Duodenal mucosa (tissue), 2 donors: Measurements from ENCODE around the gene ZMYM4.

ENCODE experiments used
- H3K27ac ChIP-seq: one replicate; pipeline ENCODE4 v1.7.0; 2013; ENCODE audit warnings: low read depth, low read length
- H3K27me3 ChIP-seq, 2 donors: one replicate each; pipeline ENCODE4 v1.7.0; 2013; ENCODE audit warnings: low read length in 2 of 2, control low read depth in 1 of 2; ENCODE audit not compliant: insufficient read depth in 2 of 2, control insufficient read depth in 1 of 2
- H3K36me3 ChIP-seq, 2 donors: one replicate each; pipeline ENCODE4 v1.7.0; 2013; ENCODE audit warnings: low read length in 2 of 2, control low read depth in 1 of 2; ENCODE audit not compliant: insufficient read depth in 2 of 2, control insufficient read depth in 1 of 2
- H3K4me1 ChIP-seq, 2 donors: one replicate each; pipeline ENCODE4 v1.7.0; 2013; ENCODE audit warnings: low read length in 2 of 2, control low read depth in 1 of 2; ENCODE audit not compliant: insufficient read depth in 2 of 2, control insufficient read depth in 1 of 2
- H3K4me3 ChIP-seq, 2 donors: one replicate each; pipeline ENCODE4 v1.7.0; 2013; ENCODE audit warnings: low read length in 2 of 2, low read depth in 1 of 2
- H3K9ac ChIP-seq, 2 donors: one replicate each; pipeline ENCODE4 v1.7.0; 2013; ENCODE audit warnings: low read length in 2 of 2, low read depth in 1 of 2
- H3K9me3 ChIP-seq, 2 donors: one replicate each; pipeline ENCODE4 v1.7.0; 2013; ENCODE audit warnings: low read length in 2 of 2, control low read depth in 1 of 2; ENCODE audit not compliant: control insufficient read depth in 1 of 2

ZMYM4 gene

GRCh38 chr1:35443768-35444518 is 175.4 kb downstream of the ZMYM4 start:
- H3K27ac ChIP-seq, result no peak overlapping the region
- H3K9ac ChIP-seq, result no peak overlapping the region
- no peaks in the 10 kb centered on the region for H3K4me1 ChIP-seq
- H3K27me3 ChIP-seq, result no peaks in the 10 kb centered on the region
- H3K9me3 ChIP-seq, result no peaks in the 10 kb centered on the region
- no peak overlapping the region for H3K4me3 ChIP-seq
- H3K36me3 ChIP-seq, result peaks cover 48 to 91% of the 10 kb centered on the region in 2 donors

GRCh38 chr1:35444519-35444774 is 175.9 kb downstream of the ZMYM4 start:
- Histone ChIP-seq H3K4me1 (no peaks in the 10 kb centered on the region), H3K9me3 (no peaks in the 10 kb centered on the region), H3K4me3 (no peak overlapping the region), H3K36me3 (peaks cover 47 to 90% of the 10 kb centered on the region in 2 donors), H3K9ac (no peak overlapping the region), H3K27me3 (no peaks in the 10 kb centered on the region), H3K27ac (no peak overlapping the region)

- Histone ChIP-seq H3K27me3 (no peaks in the 10 kb centered on the region), H3K27ac (no peak overlapping the region), H3K4me1 (peaks cover 3 to 12% of the 10 kb centered on the region in 2 donors), H3K9me3 (no peaks in the 10 kb centered on the region), H3K4me3 (no peak overlapping the region), H3K9ac (no peak overlapping the region), H3K36me3 (peaks cover 35 to 80% of the 10 kb centered on the region in 2 donors)
Observed at GRCh38 chr1:35447278-35447677, 178.8 kb downstream of the ZMYM4 start.

- H3K36me3 ChIP-seq, result peaks cover 31 to 79% of the 10 kb centered on the region in 2 donors
Observed at GRCh38 chr1:35448344-35448801, 179.9 kb downstream of the ZMYM4 start.

GRCh38 chr1:35449334-35450008 is 181.0 kb downstream of the ZMYM4 start:
- no peak overlapping the region for H3K4me3 ChIP-seq
- H3K36me3 ChIP-seq, result peaks cover 31 to 79% of the 10 kb centered on the region in 2 donors
- H3K27me3 ChIP-seq, result no peaks in the 10 kb centered on the region
- H3K9me3 ChIP-seq, result no peaks in the 10 kb centered on the region
- H3K4me1 ChIP-seq, result peaks cover 3 to 15% of the 10 kb centered on the region in 2 donors
- H3K27ac ChIP-seq, result no peak overlapping the region
- no peak overlapping the region for H3K9ac ChIP-seq

More at GRCh38 chr1:35448344-35448801, 179.9 kb downstream of the ZMYM4 start:
- no peak overlapping the region for H3K9ac ChIP-seq
- no peaks in the 10 kb centered on the region for H3K9me3 ChIP-seq
- H3K27me3 ChIP-seq, result no peaks in the 10 kb centered on the region
- no peak overlapping the region for H3K27ac ChIP-seq
- H3K4me1 ChIP-seq, result peaks cover 3 to 15% of the 10 kb centered on the region in 2 donors
- no peak overlapping the region for H3K4me3 ChIP-seq

GRCh38 chr1:35451125-35451528 is 182.6 kb downstream of the ZMYM4 start:
- no peak overlapping the region for H3K9ac ChIP-seq

GRCh38 chr1:35452106-35452774 is 183.7 kb downstream of the ZMYM4 start:
- Histone ChIP-seq H3K4me1 (peaks cover 3 to 15% of the 10 kb centered on the region in 2 donors), H3K9ac (no peak overlapping the region), H3K27ac (no peak overlapping the region), H3K9me3 (no peaks in the 10 kb centered on the region), H3K27me3 (no peaks in the 10 kb centered on the region), H3K4me3 (no peak overlapping the region), H3K36me3 (peaks cover 35 to 59% of the 10 kb centered on the region in 2 donors)

More at GRCh38 chr1:35451125-35451528, 182.6 kb downstream of the ZMYM4 start:
- Histone ChIP-seq H3K4me3 (no peak overlapping the region), H3K27ac (no peak overlapping the region), H3K4me1 (peaks cover 3 to 15% of the 10 kb centered on the region in 2 donors), H3K36me3 (peaks cover 32 to 64% of the 10 kb centered on the region in 2 donors), H3K27me3 (no peaks in the 10 kb centered on the region), H3K9me3 (no peaks in the 10 kb centered on the region)

GRCh38 chr1:35453031-35453430 is 184.5 kb downstream of the ZMYM4 start:
- peaks cover 3 to 15% of the 10 kb centered on the region in 2 donors for H3K4me1 ChIP-seq
- peaks cover 35 to 56% of the 10 kb centered on the region in 2 donors for H3K36me3 ChIP-seq
- no peak overlapping the region for H3K4me3 ChIP-seq
- H3K27ac ChIP-seq, result no peak overlapping the region
- H3K9ac ChIP-seq, result no peak overlapping the region
- no peaks in the 10 kb centered on the region for H3K9me3 ChIP-seq
- no peaks in the 10 kb centered on the region for H3K27me3 ChIP-seq

GRCh38 chr1:35454176-35454575 is 185.7 kb downstream of the ZMYM4 start:
- H3K4me1 ChIP-seq, result peaks cover 3 to 15% of the 10 kb centered on the region in 2 donors
- H3K9ac ChIP-seq, result no peak overlapping the region
- H3K4me3 ChIP-seq, result no peak overlapping the region
- H3K27me3 ChIP-seq, result no peaks in the 10 kb centered on the region
- peaks cover 33 to 45% of the 10 kb centered on the region in 2 donors for H3K36me3 ChIP-seq
- no peak overlapping the region for H3K27ac ChIP-seq
- H3K9me3 ChIP-seq, result no peaks in the 10 kb centered on the region

- Histone ChIP-seq H3K9ac (no peak overlapping the region), H3K27ac (no peak overlapping the region), H3K4me3 (no peak overlapping the region), H3K4me1 (peaks cover 3 to 15% of the 10 kb centered on the region in 2 donors), H3K36me3 (peaks cover 29 to 41% of the 10 kb centered on the region in 2 donors), H3K27me3 (no peaks in the 10 kb centered on the region), H3K9me3 (no peaks in the 10 kb centered on the region)
Observed at GRCh38 chr1:35454616-35455015, 186.1 kb downstream of the ZMYM4 start.
